HG02642 (cell line): ENCODE results near the gene CDH23.

Experiments
- ATAC-seq: cut with Tn5 transposase; IDR thresholded peaks from one replicate; pipeline ENCODE4 v1.9.1; 2021; ENCODE audit warnings: mild to moderate bottlenecking; ENCODE audit not compliant: unreplicated experiment, poor library complexity

Gene CDH23

GRCh38 chr10:71413581-71413980 lies 16.9 kb downstream of the CDH23 start:
- ATAC-seq, result no peak

GRCh38 chr10:71414359-71414758 lies 17.6 kb downstream of the CDH23 start:
- no peak for ATAC-seq

GRCh38 chr10:71419002-71419540 lies 22.4 kb downstream of the CDH23 start:
- ATAC-seq, result no peak

GRCh38 chr10:71419750-71420149 lies 23.0 kb downstream of the CDH23 start:
- ATAC-seq, result no peak

GRCh38 chr10:71421075-71421434 lies 24.3 kb downstream of the CDH23 start:
- ATAC-seq, result no peak

GRCh38 chr10:71423250-71423649 lies 26.5 kb downstream of the CDH23 start:
- ATAC-seq, result no peak

- no peak for ATAC-seq
Measured at GRCh38 chr10:71423901-71424300, 27.2 kb downstream of the CDH23 start.

- ATAC-seq, result no peak
Measured at GRCh38 chr10:71424496-71425194, 27.9 kb downstream of the CDH23 start.

- ATAC-seq, result no peak
Measured at GRCh38 chr10:71426058-71426605, 29.4 kb downstream of the CDH23 start.

GRCh38 chr10:71427246-71427645 lies 30.5 kb downstream of the CDH23 start:
- ATAC-seq, result no peak

GRCh38 chr10:71429304-71429703 lies 32.6 kb downstream of the CDH23 start:
- no peak for ATAC-seq

GRCh38 chr10:71429929-71430328 lies 33.2 kb downstream of the CDH23 start:
- ATAC-seq, result no peak

- ATAC-seq, result no peak
Measured at GRCh38 chr10:71431239-71432100, 34.8 kb downstream of the CDH23 start.

GRCh38 chr10:71432101-71432905 lies 35.6 kb downstream of the CDH23 start:
- ATAC-seq, result no peak

GRCh38 chr10:71432956-71433767 lies 36.4 kb downstream of the CDH23 start:
- no peak for ATAC-seq

GRCh38 chr10:71433768-71434744 lies 37.3 kb downstream of the CDH23 start:
- ATAC-seq, result no peak

- ATAC-seq, result no peak
Measured at GRCh38 chr10:71434760-71435394, 38.2 kb downstream of the CDH23 start.
